Mucosa of stomach (tissue), 1 donor: Measurements from ENCODE around the gene LMTK3.
"Not testable (repeated sequence)": the region's sequence is repeated elsewhere in the genome, so short reads cannot be mapped to it uniquely, and the experiment has no call there.

Source experiments
- H3K27me3 ChIP-seq: one replicate; pipeline ENCODE4 v1.7.0; 2013; ENCODE audit warnings: mild to moderate bottlenecking, low read length; ENCODE audit not compliant: control insufficient read depth, insufficient read depth
- H3K36me3 ChIP-seq: one replicate; pipeline ENCODE4 v1.7.0; 2013; ENCODE audit warnings: low read length; ENCODE audit not compliant: control insufficient read depth, insufficient read depth
- H3K4me1 ChIP-seq: one replicate; pipeline ENCODE4 v1.7.0; 2013; ENCODE audit warnings: mild to moderate bottlenecking, low read length; ENCODE audit not compliant: control insufficient read depth, insufficient read depth
- H3K4me3 ChIP-seq: one replicate; pipeline ENCODE4 v1.7.0; 2013; ENCODE audit warnings: low read length
- H3K9ac ChIP-seq: one replicate; pipeline ENCODE4 v1.7.0; 2013; ENCODE audit warnings: mild to moderate bottlenecking, low read length, moderate library complexity
- H3K9me3 ChIP-seq: one replicate; pipeline ENCODE4 v1.7.0; 2013; ENCODE audit warnings: mild to moderate bottlenecking, low read length, moderate library complexity; ENCODE audit not compliant: control insufficient read depth
- donor health status: Pancreatic carcinoma.

The LMTK3 gene

GRCh38 chr19:48488478-48488877 lies 23.2 kb downstream of the LMTK3 start:
- H3K9ac ChIP-seq: peak overlapping the region; percentile 28
- H3K4me3 ChIP-seq: peak overlapping the region; percentile 6
- H3K9me3 ChIP-seq, H3K36me3 ChIP-seq, H3K27me3 ChIP-seq: not testable (repeated sequence)
- peaks cover 44% of the 10 kb centered on the region for H3K4me1 ChIP-seq

- H3K36me3 ChIP-seq: no peaks in the 10 kb centered on the region
- no peaks in the 10 kb centered on the region for H3K9me3 ChIP-seq
- peaks cover 44% of the 10 kb centered on the region for H3K4me1 ChIP-seq
- peak overlapping the region; percentile 30 for H3K9ac ChIP-seq
- no peaks in the 10 kb centered on the region for H3K27me3 ChIP-seq
- H3K4me3 ChIP-seq: peak overlapping the region; percentile 6
Observed at GRCh38 chr19:48487948-48488347, 23.7 kb downstream of the LMTK3 start.

- no peaks in the 10 kb centered on the region for H3K36me3 ChIP-seq
- peaks cover 43% of the 10 kb centered on the region for H3K4me1 ChIP-seq
- no peaks in the 10 kb centered on the region for H3K9me3 ChIP-seq
- no peaks in the 10 kb centered on the region for H3K27me3 ChIP-seq
- peak overlapping the region; percentile 30 for H3K9ac ChIP-seq
- peak overlapping the region; percentile 6 for H3K4me3 ChIP-seq
Observed at GRCh38 chr19:48487544-48487943, 24.1 kb downstream of the LMTK3 start.

GRCh38 chr19:48486706-48487105 lies 24.9 kb downstream of the LMTK3 start:
- H3K4me1 ChIP-seq: peaks cover 38% of the 10 kb centered on the region
- not testable (repeated sequence) for H3K4me3 ChIP-seq, H3K9ac ChIP-seq, H3K27me3 ChIP-seq, H3K9me3 ChIP-seq, H3K36me3 ChIP-seq

DNA sequence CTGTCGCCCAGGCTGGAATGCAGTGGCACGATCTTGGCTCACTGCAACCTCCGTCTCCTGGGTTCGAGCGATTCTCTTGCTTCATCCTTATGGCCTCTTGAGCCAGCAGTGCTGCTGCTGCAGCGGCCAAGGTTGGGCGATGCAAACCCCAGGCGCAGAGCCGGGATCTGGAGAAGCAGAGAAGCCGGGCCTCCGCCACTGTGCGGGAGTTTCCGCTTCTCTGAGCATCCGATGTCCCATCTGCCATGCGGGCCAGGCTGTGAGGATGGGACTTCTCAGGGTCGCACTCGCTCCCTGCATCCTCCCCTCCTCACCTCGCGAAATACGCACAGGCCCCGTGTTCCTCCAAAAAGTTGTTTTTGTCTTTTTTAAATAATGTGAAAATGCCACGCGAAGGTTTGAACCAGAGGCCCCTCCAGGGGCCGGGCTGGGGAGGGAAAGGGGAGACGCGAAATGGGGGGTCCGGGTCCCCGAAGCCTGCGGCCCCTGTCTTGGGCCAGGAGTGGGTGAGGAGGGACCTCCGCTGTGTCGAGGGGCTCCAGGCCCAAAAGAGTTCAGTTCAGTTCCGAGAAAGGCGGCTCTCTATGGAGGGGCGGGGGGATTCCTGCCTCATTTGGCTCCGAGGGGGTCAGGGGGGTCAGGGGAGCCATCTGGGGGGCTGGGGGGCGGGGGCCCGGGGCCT lies 26.6 kb downstream of the LMTK3 start:
- Histone ChIP-seq H3K9me3 (no peaks in the 10 kb centered on the region), H3K4me3 (no peak overlapping the region), H3K4me1 (peaks cover 37% of the 10 kb centered on the region), H3K36me3 (no peaks in the 10 kb centered on the region), H3K9ac (no peak overlapping the region), H3K27me3 (no peaks in the 10 kb centered on the region)

DNA sequence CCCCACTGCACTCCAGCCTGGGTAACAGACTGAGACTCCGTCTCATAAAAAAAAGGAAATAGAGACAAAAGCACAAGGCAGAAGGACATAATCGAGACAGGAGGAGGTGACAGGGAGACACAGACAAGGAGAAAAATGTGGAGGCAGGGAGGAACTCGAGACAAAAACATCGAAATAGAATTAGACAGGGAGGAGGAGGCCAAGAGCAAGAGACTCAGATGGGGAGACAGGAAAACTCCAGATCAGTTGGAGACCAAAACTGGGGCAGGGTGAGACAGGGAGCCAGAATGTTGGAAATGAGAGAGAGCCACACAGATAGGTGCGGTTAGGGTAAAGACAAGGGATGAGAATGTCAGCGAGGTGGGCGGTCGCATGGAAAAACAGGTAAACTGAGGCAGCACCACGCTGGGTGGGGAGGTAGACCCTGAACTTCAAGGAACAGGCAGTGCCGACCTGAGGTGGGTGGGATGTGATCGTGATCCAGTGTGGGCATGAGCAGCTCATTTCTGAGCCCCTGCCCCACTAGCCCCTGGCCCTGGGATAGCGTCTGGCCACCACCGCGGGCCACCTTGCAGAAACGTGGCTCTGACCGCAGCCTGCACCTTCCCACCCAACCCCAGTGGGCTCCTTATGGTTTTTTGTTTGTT lies 27.3 kb downstream of the LMTK3 start:
- Histone ChIP-seq H3K27me3 (no peaks in the 10 kb centered on the region), H3K4me3 (no peak overlapping the region), H3K4me1 (peaks cover 38% of the 10 kb centered on the region)

GRCh38 chr19:48483301-48483700 lies 28.3 kb downstream of the LMTK3 start:
- no peaks in the 10 kb centered on the region for H3K27me3 ChIP-seq
- no peak overlapping the region for H3K9ac ChIP-seq
- H3K9me3 ChIP-seq: no peaks in the 10 kb centered on the region
- no peaks in the 10 kb centered on the region for H3K36me3 ChIP-seq
- peaks cover 28% of the 10 kb centered on the region for H3K4me1 ChIP-seq
- H3K4me3 ChIP-seq: no peak overlapping the region

More for the DNA sequence above, 27.3 kb downstream of the LMTK3 start:
- Histone ChIP-seq H3K9ac (no peak overlapping the region), H3K36me3 (no peaks in the 10 kb centered on the region), H3K9me3 (no peaks in the 10 kb centered on the region)

GRCh38 chr19:48481846-48482639 lies 29.6 kb downstream of the LMTK3 start:
- no peaks in the 10 kb centered on the region for H3K9me3 ChIP-seq
- H3K36me3 ChIP-seq: no peaks in the 10 kb centered on the region
- H3K4me3 ChIP-seq: no peak overlapping the region
- no peak overlapping the region for H3K9ac ChIP-seq
- H3K27me3 ChIP-seq: no peaks in the 10 kb centered on the region
- peaks cover 16% of the 10 kb centered on the region for H3K4me1 ChIP-seq

DNA sequence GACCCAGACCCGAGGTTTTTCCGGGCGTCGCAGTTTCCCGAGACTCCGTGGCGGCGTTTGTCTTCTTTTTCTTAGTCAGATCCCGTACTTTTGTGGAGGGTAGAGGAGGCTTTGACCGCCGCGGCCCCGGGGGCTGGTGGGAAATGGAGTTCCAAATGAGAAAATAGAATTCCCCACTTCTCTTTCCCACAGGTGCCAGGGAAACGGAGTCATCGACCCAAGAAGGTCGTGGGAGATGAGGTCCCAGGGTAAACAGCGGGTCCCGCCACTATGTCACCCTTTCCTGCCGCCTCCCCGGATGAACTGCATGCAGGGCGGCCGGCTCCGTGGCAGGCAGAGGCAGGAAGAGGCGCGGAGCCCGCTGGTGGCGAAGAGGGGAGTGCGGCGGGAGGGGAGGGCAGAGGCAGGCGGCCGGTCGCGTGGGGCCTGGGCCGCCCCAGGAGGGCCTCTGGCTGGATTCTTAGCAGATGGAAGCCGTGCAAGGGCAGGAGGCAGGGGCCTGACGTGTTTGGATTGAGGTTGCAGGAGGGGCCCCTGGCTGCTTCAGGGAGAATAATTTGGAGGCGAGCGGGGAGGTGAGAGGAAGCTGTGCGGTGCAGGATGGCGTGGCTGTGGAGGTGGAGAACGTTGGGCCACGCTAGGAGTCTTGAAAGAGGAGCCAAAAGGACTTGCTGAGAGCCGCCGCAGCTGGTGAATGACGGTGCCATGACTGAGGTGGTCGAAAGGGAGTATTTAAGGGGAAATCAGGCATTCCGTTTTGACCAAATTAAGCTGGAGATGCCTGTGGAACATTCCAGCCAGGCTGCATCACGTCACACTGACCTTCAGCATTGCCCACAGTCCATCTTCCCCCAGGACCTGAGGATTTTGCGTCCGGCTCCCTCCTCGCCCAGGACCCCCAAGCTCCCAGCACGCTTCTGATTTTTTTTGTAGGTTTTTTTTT lies 30.8 kb downstream of the LMTK3 start:
- Histone ChIP-seq H3K9ac (peak overlapping the region; percentile 65), H3K4me3 (no peak overlapping the region), H3K36me3 (no peaks in the 10 kb centered on the region), H3K4me1 (peaks cover 15% of the 10 kb centered on the region), H3K9me3 (no peaks in the 10 kb centered on the region), H3K27me3 (no peaks in the 10 kb centered on the region)

DNA sequence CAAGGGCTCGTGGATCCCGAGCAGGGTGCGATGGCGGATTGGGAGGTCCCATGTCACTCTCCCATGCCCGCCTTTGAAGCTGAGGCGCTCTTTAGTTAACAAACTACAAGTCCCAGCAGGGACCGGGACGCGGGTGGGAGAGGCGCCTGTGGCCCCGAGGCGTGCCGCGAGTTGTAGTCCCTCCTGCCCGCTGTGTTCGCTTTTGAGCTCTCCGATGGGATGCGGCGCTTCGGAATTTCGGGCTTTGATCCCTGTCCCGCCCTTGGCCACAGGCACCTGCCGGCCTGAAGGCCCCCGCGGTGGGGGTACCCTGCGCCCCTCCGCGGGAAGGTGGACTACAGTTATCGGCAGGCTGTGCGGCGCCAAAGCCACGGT lies 31.5 kb downstream of the LMTK3 start:
- peaks cover 15% of the 10 kb centered on the region for H3K4me1 ChIP-seq
- H3K4me3 ChIP-seq: no peak overlapping the region
- H3K36me3 ChIP-seq: peaks cover 1% of the 10 kb centered on the region
- H3K27me3 ChIP-seq: no peaks in the 10 kb centered on the region
- H3K9me3 ChIP-seq: no peaks in the 10 kb centered on the region
- peak overlapping the region; percentile 65 for H3K9ac ChIP-seq

GRCh38 chr19:48479686-48480085 lies 31.9 kb downstream of the LMTK3 start:
- Histone ChIP-seq H3K4me3 (no peak overlapping the region), H3K9ac (peak overlapping the region; percentile 65), H3K27me3 (no peaks in the 10 kb centered on the region), H3K9me3 (no peaks in the 10 kb centered on the region), H3K36me3 (peaks cover 5% of the 10 kb centered on the region), H3K4me1 (peaks cover 15% of the 10 kb centered on the region)
